Aorta (tissue), 5 donors: ENCODE measurements around the gene TNFRSF1A. TPM values are rescaled to one million over a fixed set of nuclear protein-coding genes. Genes with fewer than 3 reads are reported as not detected.

Experiments used
- ATAC-seq: fragments of 200-7000 bp; cut with Tn5 transposase; one replicate; pipeline ENCODE4 v1.9.1; 2022; ENCODE audit warnings: moderate library complexity; ENCODE audit not compliant: low FRiP score
- DNase-seq, 2 donors: peaks; one replicate each; pipeline ENCODE4 v3.0.0-alpha.2; 2020
- H3K27ac ChIP-seq, 2 donors: one replicate each; pipeline ENCODE4 v1.5.1; 2013; ENCODE audit warnings: low read length in 2 of 2, mild to moderate bottlenecking in 2 of 2, moderate library complexity in 2 of 2, control low read depth in 1 of 2, inconsistent platforms in 1 of 2, low read depth in 1 of 2
- H3K27me3 ChIP-seq, 2 donors: one replicate each; pipeline ENCODE4 v1.6.1; 2013; ENCODE audit warnings: control low read depth in 1 of 2, low read length in 1 of 2, mild to moderate bottlenecking in 1 of 2, moderate library complexity in 1 of 2; ENCODE audit not compliant: insufficient read depth in 2 of 2, control insufficient read depth in 1 of 2
- H3K36me3 ChIP-seq, 2 donors: one replicate each; pipeline ENCODE4 v1.6.1; 2013; ENCODE audit warnings: control low read depth in 1 of 2, low read length in 1 of 2, mild to moderate bottlenecking in 1 of 2; ENCODE audit not compliant: insufficient read depth in 2 of 2, control insufficient read depth in 1 of 2
- H3K4me1 ChIP-seq, 2 donors: one replicate each; pipeline ENCODE4 v1.6.1; 2013; ENCODE audit warnings: low read length in 2 of 2, control low read depth in 1 of 2, mild to moderate bottlenecking in 1 of 2, moderate library complexity in 1 of 2; ENCODE audit not compliant: insufficient read depth in 2 of 2, control insufficient read depth in 1 of 2
- H3K4me3 ChIP-seq, 2 donors: one replicate each; pipeline ENCODE4 v1.5.1; 2013; ENCODE audit warnings: low read length in 2 of 2, control low read depth in 1 of 2, mild to moderate bottlenecking in 1 of 2
- H3K9me3 ChIP-seq: one replicate; pipeline ENCODE4 v1.6.1; 2013; ENCODE audit warnings: mild to moderate bottlenecking, low read length; ENCODE audit not compliant: control insufficient read depth
- WGBS, 2 donors: extraction: QIAGEN DNeasy Blood & Tissue Kit; methylation state at CpG; one replicate each; pipeline ENCODE4 v1.1.7; 2013; 5-methylcytosine and 5-hydroxymethylcytosine counted together
- intact Hi-C, 2 donors: fragments of 100-400 bp; cut with DNase I; formaldehyde crosslinking; loops; one replicate each; pipeline versions ENCODE4 v1.14.2 to v1.15.0; 2022
- polyA plus RNA-seq, 2 donors: library from polyadenylated mRNA; stranded (reverse); fragments of 200-250 nt; gene quantifications; one replicate each; pipeline ENCODE4 v1.2.3, GENCODE V29; 2013
- total RNA-seq, 2 donors: library from RNA; stranded (reverse); fragmentation: NEBNext Ultra II Directional; extraction: Animal tissue kit (Norgen Biotek cat#: 25700); gene quantifications; one replicate each; pipeline ENCODE4 v1.2.1, GENCODE V29; 2021
- donor health status: healthy with polysubstance abuse.
- donor health status: Bipolar disorder and iron deficiency.
- donor health status: DM: no; HTN: no; CAD: no.
- donor health status: DM: no; HTN: no; CAD: no.
- donor health status: DM: yes; HTN: yes; CAD: no.

Gene TNFRSF1A
- total and polyA plus RNA-seq, 4 donors, result 36.9 to 236 (median 151) TPM

GRCh38 chr12:6336889-6337853 lies 4.7 kb downstream of the TNFRSF1A start:
- Histone ChIP-seq H3K9me3 (no peaks in the 10 kb centered on the region), H3K27ac (peak overlapping the region; percentile 71 to 91), H3K4me1 (no peaks in the 10 kb centered on the region), H3K27me3 (no peaks in the 10 kb centered on the region), H3K36me3 (peaks cover 0 to 11% of the 10 kb centered on the region in 2 donors), H3K4me3 (peak overlapping the region in 1 of 2 donors; percentile 9)
- intact Hi-C loops, result loop anchor here (1.0 to 5.0 kb wide), 5 partner anchors 48 to 215 kb away; partner anchors contain the start of genes GAPDH (in 1 of the 2), LTBR (in 1 of the 2) and VAMP1 (in 1 of the 2)
- ATAC-seq, result no peak
- WGBS, 2 donors, result 46 to 55% methylated on average over 14 to 15 of the region's 15 CpGs
- DNase-seq, result peak in 1 of 2 donors; percentile 59

GRCh38 chr12:6336079-6336888 lies 5.6 kb downstream of the TNFRSF1A start:
- ATAC-seq (peak; percentile 92), DNase-seq (peak; percentile 97)
- whole genome bisulfite sequencing, 2 donors, result 0 to 1% methylated on average over 12 of the region's 12 CpGs
- Histone ChIP-seq H3K27ac (peak overlapping the region; percentile 71 to 95), H3K9me3 (no peaks in the 10 kb centered on the region), H3K4me3 (no peak overlapping the region), H3K27me3 (no peaks in the 10 kb centered on the region), H3K36me3 (peaks cover 0 to 11% of the 10 kb centered on the region in 2 donors), H3K4me1 (no peaks in the 10 kb centered on the region)
- intact Hi-C loops, result loop anchor here (1.0 to 5.0 kb wide), 5 partner anchors 49 to 216 kb away; partner anchors contain the start of genes GAPDH (in 1 of the 2), LTBR (in 1 of the 2) and VAMP1 (in 1 of the 2)

- intact Hi-C loops, result loop anchor here (1.0 to 5.0 kb wide), 5 partner anchors 49 to 217 kb away; partner anchors contain the start of genes GAPDH (in 1 of the 2), LTBR (in 1 of the 2) and VAMP1 (in 1 of the 2)
- 0 to 3% methylated on average over 11 of the region's 11 CpGs for WGBS, 2 donors
- no peaks in the 10 kb centered on the region for H3K4me1 ChIP-seq
Measured at GRCh38 chr12:6335451-6336078, 6.3 kb downstream of the TNFRSF1A start.

GRCh38 chr12:6334940-6335450 lies 6.9 kb downstream of the TNFRSF1A start:
- H3K9me3 ChIP-seq, result no peaks in the 10 kb centered on the region
- no peak overlapping the region for H3K4me3 ChIP-seq
- ATAC-seq (no peak), DNase-seq (peak in 1 of 2 donors; percentile 48)
- no peaks in the 10 kb centered on the region for H3K27me3 ChIP-seq
- WGBS, 2 donors, result 42 to 46% methylated on average over 13 of the region's 13 CpGs
- H3K27ac ChIP-seq, result peak overlapping the region; percentile 24 to 40
- H3K36me3 ChIP-seq, result peaks cover 0 to 11% of the 10 kb centered on the region in 2 donors
- intact Hi-C loops, result loop anchor here (5.0 kb wide), 3 partner anchors 197 to 217 kb away; partner anchors contain the start of gene GAPDH (in 1 of the 2)
- no peaks in the 10 kb centered on the region for H3K4me1 ChIP-seq

More at GRCh38 chr12:6335451-6336078, 6.3 kb downstream of the TNFRSF1A start:
- Histone ChIP-seq H3K36me3 (peaks cover 0 to 11% of the 10 kb centered on the region in 2 donors), H3K4me3 (no peak overlapping the region), H3K27me3 (no peaks in the 10 kb centered on the region), H3K9me3 (no peaks in the 10 kb centered on the region), H3K27ac (peak overlapping the region; percentile 40 to 95)
- DNase-seq (peak; percentile 92), ATAC-seq (peak; percentile 50)

- intact Hi-C loops, result no loop called here
- no peaks in the 10 kb centered on the region for H3K9me3 ChIP-seq
- no peak overlapping the region for H3K27ac ChIP-seq
- WGBS, 2 donors, result 63 to 67% methylated on average over 5 of the region's 5 CpGs
- DNase-seq, result no peak
- no peak for ATAC-seq
- no peak overlapping the region for H3K4me3 ChIP-seq
- H3K36me3 ChIP-seq, result peaks cover 0 to 11% of the 10 kb centered on the region in 2 donors
- no peaks in the 10 kb centered on the region for H3K4me1 ChIP-seq
- H3K27me3 ChIP-seq, result no peaks in the 10 kb centered on the region
Measured at GRCh38 chr12:6334359-6334758, 7.5 kb downstream of the TNFRSF1A start.

GRCh38 chr12:6333566-6333965 lies 8.3 kb downstream of the TNFRSF1A start:
- Histone ChIP-seq H3K4me1 (no peaks in the 10 kb centered on the region), H3K4me3 (no peak overlapping the region), H3K9me3 (no peaks in the 10 kb centered on the region), H3K27ac (no peak overlapping the region), H3K36me3 (peaks cover 0 to 11% of the 10 kb centered on the region in 2 donors), H3K27me3 (no peaks in the 10 kb centered on the region)
- intact Hi-C loops, result no loop called here
- WGBS, 2 donors, result 83 to 84% methylated on average over 9 of the region's 9 CpGs
- no peak for ATAC-seq
- DNase-seq, result no peak

- ATAC-seq, result no peak
- Histone ChIP-seq H3K27ac (no peak overlapping the region), H3K27me3 (no peaks in the 10 kb centered on the region), H3K4me3 (no peak overlapping the region), H3K36me3 (peaks cover 0 to 11% of the 10 kb centered on the region in 2 donors), H3K9me3 (no peaks in the 10 kb centered on the region), H3K4me1 (no peaks in the 10 kb centered on the region)
- intact Hi-C loops, result no loop called here
- DNase-seq, result no peak
- WGBS, 2 donors, result 81 to 84% methylated on average over 9 of the region's 9 CpGs
Measured at GRCh38 chr12:6333029-6333428, 8.8 kb downstream of the TNFRSF1A start.

GRCh38 chr12:6332459-6332858 lies 9.4 kb downstream of the TNFRSF1A start:
- Histone ChIP-seq H3K4me1 (no peaks in the 10 kb centered on the region), H3K4me3 (no peak overlapping the region), H3K9me3 (no peaks in the 10 kb centered on the region), H3K36me3 (peaks cover 0 to 11% of the 10 kb centered on the region in 2 donors), H3K27me3 (no peaks in the 10 kb centered on the region), H3K27ac (no peak overlapping the region)
- intact Hi-C loops, result no loop called here
- WGBS, 2 donors, result 77 to 80% methylated on average over 4 of the region's 4 CpGs
- ATAC-seq (no peak), DNase-seq (no peak)
